Measurements from ENCODE around the gene IFFO2.

IFFO2 gene

GRCh38 chr1:18949686-18950400, 6.6 kb downstream of the IFFO2 start:
- DNase-seq, result no peak

GRCh38 chr1:18948913-18949685, 7.4 kb downstream of the IFFO2 start:
- no peak for DNase-seq

GRCh38 chr1:18948048-18948912, 8.2 kb downstream of the IFFO2 start:
- no peak for DNase-seq

- no peak for DNase-seq
Measured at GRCh38 chr1:18947570-18947969, 8.9 kb downstream of the IFFO2 start.

- DNase-seq, result no peak
Measured at GRCh38 chr1:18946550-18947381, 9.7 kb downstream of the IFFO2 start.

- DNase-seq, result no peak
Measured at GRCh38 chr1:18945401-18945849, 11.1 kb downstream of the IFFO2 start.

GRCh38 chr1:18944810-18945209, 11.7 kb downstream of the IFFO2 start:
- no peak for DNase-seq

GRCh38 chr1:18943914-18944572, 12.4 kb downstream of the IFFO2 start:
- no peak for DNase-seq

GRCh38 chr1:18943162-18943561, 13.3 kb downstream of the IFFO2 start:
- DNase-seq, result no peak

- DNase-seq, result no peak
Measured at GRCh38 chr1:18942340-18942739, 14.1 kb downstream of the IFFO2 start.

GRCh38 chr1:18941221-18942141, 15.0 kb downstream of the IFFO2 start:
- peak; percentile 37 for DNase-seq

GRCh38 chr1:18940303-18941020, 16.0 kb downstream of the IFFO2 start:
- no peak for DNase-seq

- no peak for DNase-seq
Measured at GRCh38 chr1:18939398-18940302, 16.8 kb downstream of the IFFO2 start.

- no peak for DNase-seq
Measured at GRCh38 chr1:18938707-18939070, 17.8 kb downstream of the IFFO2 start.

- DNase-seq, result no peak
Measured at GRCh38 chr1:18938008-18938706, 18.3 kb downstream of the IFFO2 start.

- DNase-seq, result no peak
Measured at GRCh38 chr1:18937539-18937938, 18.9 kb downstream of the IFFO2 start.

- DNase-seq, result no peak
Measured at GRCh38 chr1:18936814-18937481, 19.5 kb downstream of the IFFO2 start.

- no peak for DNase-seq
Measured at GRCh38 chr1:18936471-18936813, 20.0 kb downstream of the IFFO2 start.
